Liver (tissue), 9 donors: ENCODE results near the gene COX5A. TPM values are rescaled to one million over a fixed set of nuclear protein-coding genes. Genes with fewer than 3 reads are reported as not detected.
A peak's percentile ranks its signal among the peaks of the same experiment; 100 is the strongest.

Experiments used
- DNase-seq: peaks from one replicate; pipeline ENCODE4 v3.0.0-alpha.2; 2017; ENCODE audit warnings: low spot score
- H3K27ac ChIP-seq, 2 donors: one replicate each; pipeline ENCODE4 v1.7.0; 2013; ENCODE audit warnings: inconsistent platforms in 2 of 2, low read length in 2 of 2, control low read depth in 1 of 2, low read depth in 1 of 2, mild to moderate bottlenecking in 1 of 2
- H3K27me3 ChIP-seq, 4 donors: one replicate each; pipeline versions ENCODE4 v1.6.1 to v1.7.0; 2013; ENCODE audit warnings: low read length in 3 of 4, inconsistent platforms in 1 of 4, mild to moderate bottlenecking in 1 of 4, moderate library complexity in 1 of 4; ENCODE audit not compliant: control insufficient read depth in 4 of 4, insufficient read depth in 4 of 4
- H3K36me3 ChIP-seq, 4 donors: one replicate each; pipeline versions ENCODE4 v1.6.1 to v1.7.0; 2013; ENCODE audit warnings: low read length in 3 of 4, mild to moderate bottlenecking in 3 of 4, low read depth in 1 of 4, moderate library complexity in 1 of 4; ENCODE audit not compliant: control insufficient read depth in 4 of 4, insufficient read depth in 3 of 4
- H3K4me1 ChIP-seq, 4 donors: one replicate each; pipeline versions ENCODE4 v1.6.1 to v1.7.0; 2013; ENCODE audit warnings: low read length in 3 of 4, mild to moderate bottlenecking in 3 of 4, moderate library complexity in 1 of 4; ENCODE audit not compliant: control insufficient read depth in 4 of 4, insufficient read depth in 4 of 4
- H3K4me3 ChIP-seq, 3 donors: one replicate each; pipeline versions ENCODE4 v1.6.1 to v1.7.0; 2013; ENCODE audit warnings: low read length in 3 of 3, control low read depth in 1 of 3, low read depth in 1 of 3, mild to moderate bottlenecking in 1 of 3
- H3K9ac ChIP-seq, 2 donors: one replicate each; pipeline ENCODE4 v1.7.0; 2013; ENCODE audit warnings: low read length in 2 of 2, mild to moderate bottlenecking in 2 of 2, moderate library complexity in 2 of 2, control low read depth in 1 of 2, low read depth in 1 of 2
- H3K9me3 ChIP-seq, 4 donors: one replicate each; pipeline versions ENCODE4 v1.6.1 to v1.7.0; 2013; ENCODE audit warnings: low read length in 3 of 4; ENCODE audit not compliant: control insufficient read depth in 4 of 4
- ATF3 ChIP-seq: IDR thresholded peaks from 2 replicates; pipeline ENCODE4 v1.6.1; 2016; ENCODE audit warnings: antibody characterized with exemption
- CTCF ChIP-seq: fragments of 150-350 bp; IDR thresholded peaks from 2 replicates; pipeline ENCODE4 v1.5.1; 2017; ENCODE audit warnings: improper control_type of control experiment, low read depth, low read length; ENCODE audit not compliant: missing input control
- GABPA ChIP-seq, 2 donors: IDR thresholded peaks in 1 of 2; conservative IDR thresholded peaks in 1 of 2; 2 replicates each; pipeline ENCODE4 v1.6.1; 2016; ENCODE audit warnings: antibody characterized with exemption in 2 of 2, mild to moderate bottlenecking in 1 of 2, moderate library complexity in 1 of 2
- HNF4G ChIP-seq: IDR thresholded peaks from 2 replicates; pipeline ENCODE4 v1.6.1; 2016; ENCODE audit warnings: antibody characterized with exemption
- JUND ChIP-seq, 2 donors: IDR thresholded peaks; 2 replicates each; pipeline ENCODE4 v1.6.1; 2016; ENCODE audit warnings: antibody characterized with exemption in 2 of 2
- NR2F2 ChIP-seq: IDR thresholded peaks from 2 replicates; pipeline ENCODE4 v1.6.1; 2016; ENCODE audit warnings: antibody characterized with exemption
- REST ChIP-seq: IDR thresholded peaks from 2 replicates; pipeline ENCODE4 v1.6.1; 2016; ENCODE audit warnings: antibody characterized with exemption, mild to moderate bottlenecking
- SP1 ChIP-seq: IDR thresholded peaks from 2 replicates; pipeline ENCODE4 v1.6.1; 2018; ENCODE audit warnings: antibody characterized with exemption, mild to moderate bottlenecking
- TAF1 ChIP-seq: conservative IDR thresholded peaks from 2 replicates; pipeline ENCODE4 v1.6.1; 2016; ENCODE audit warnings: antibody characterized with exemption, mild to moderate bottlenecking
- YY1 ChIP-seq: IDR thresholded peaks from 2 replicates; pipeline ENCODE4 v1.6.1; 2016; ENCODE audit warnings: antibody characterized with exemption, mild to moderate bottlenecking
- WGBS: extraction: QIAGEN DNeasy Blood & Tissue Kit; methylation state at CpG from one replicate; pipeline ENCODE4 v1.1.7; 2013; 5-methylcytosine and 5-hydroxymethylcytosine counted together
- polyA plus RNA-seq, 2 donors: library from polyadenylated mRNA; stranded (reverse) in 1 of 2; unstranded in 1 of 2; fragments of 200-250 nt in 1 of 2; fragments of >200 nt in 1 of 2; fragmentation: Nextera tagmentation in 1 of 2; extraction: Ambion mirVana in 1 of 2; gene quantifications; one replicate each; pipeline versions ENCODE4 v1.2.1 to v1.2.3, GENCODE V29; 2013 to 2015
- total RNA-seq, 2 donors: library from RNA; depleted of rRNA; stranded (reverse); fragments of >200 nt; gene quantifications; one replicate each; pipeline ENCODE4 v1.2.3, GENCODE V29; 2014
- donor health status: healthy.
- donor health status: healthy.
- donor health status: healthy.
- donor health status: healthy.
- donor health status: healthy.

The COX5A gene
- total and polyA plus RNA-seq, 4 donors, result 47.9 to 374 (median 190) TPM

- H3K36me3 ChIP-seq, result no peaks in the 10 kb centered on the region
- peaks cover 17 to 28% (median 23%) of the 10 kb centered on the region in 4 donors for H3K4me1 ChIP-seq
- peak; percentile 71 for DNase-seq
- 1% methylated on average over 83 of the region's 83 CpGs for WGBS
- no peaks in the 10 kb centered on the region for H3K9me3 ChIP-seq
- peak within 1 kb of the TSS; percentile 68 to 69 for H3K27ac ChIP-seq
- TF ChIP-seq JUND (IDR thresholded peaks at IDR 0.05) (no peak), REST (no peak), NR2F2 (no peak), GABPA (IDR thresholded peaks at IDR 0.05 in 1 of 2, conservative IDR thresholded peaks at IDR 0.05 in 1 of 2) (no peak)
- H3K4me3 ChIP-seq, result peak within 1 kb of the TSS; percentile 59 to 65 (median 62)
- H3K9ac ChIP-seq, result peak within 1 kb of the TSS; percentile 39 to 60
- peaks cover 0 to 7% (median 4%) of the 10 kb centered on the region in 4 donors for H3K27me3 ChIP-seq
Observed at GRCh38 chr15:74956648-74957475, 19.0 kb upstream of the COX5A start, which contains the start of gene RPP25. RPP25 (minus strand) TSS chr15:74956772; CDS start chr15:74956583, 189 bp downstream.

- H3K4me3 ChIP-seq, result peak overlapping the region; percentile 54 to 65 (median 62)
- H3K9me3 ChIP-seq, result no peaks in the 10 kb centered on the region
- peak; percentile 64 for DNase-seq
- H3K27me3 ChIP-seq, result peaks cover 0 to 7% (median 4%) of the 10 kb centered on the region in 4 donors
- peaks cover 17 to 28% (median 23%) of the 10 kb centered on the region in 4 donors for H3K4me1 ChIP-seq
- peak overlapping the region; percentile 68 to 69 for H3K27ac ChIP-seq
- H3K9ac ChIP-seq, result peak overlapping the region in 1 of 2 donors; percentile 60
- H3K36me3 ChIP-seq, result no peaks in the 10 kb centered on the region
- TF ChIP-seq NR2F2, result no peak
- no peak for TF ChIP-seq GABPA (IDR thresholded peaks at IDR 0.05 in 1 of 2, conservative IDR thresholded peaks at IDR 0.05 in 1 of 2)
- peak; percentile 14 for TF ChIP-seq CTCF
- TF ChIP-seq SP1, result no peak
- 14% methylated on average over 88 of the region's 88 CpGs for WGBS
Observed at GRCh38 chr15:74955796-74956647, 18.1 kb upstream of the COX5A start.

- TF ChIP-seq HNF4G (no peak), NR2F2 (no peak), ATF3 (no peak), TAF1 (no peak), YY1 (no peak)
- Histone ChIP-seq H3K4me3 (peak overlapping the region in 2 of 3 donors; percentile 2 to 65), H3K9ac (peak overlapping the region in 1 of 2 donors; percentile 38), H3K27ac (peak overlapping the region; percentile 19), H3K36me3 (no peaks in the 10 kb centered on the region), H3K9me3 (no peaks in the 10 kb centered on the region), H3K4me1 (peaks cover 17 to 31% (median 23%) of the 10 kb centered on the region in 4 donors), H3K27me3 (peaks cover 0 to 7% (median 4%) of the 10 kb centered on the region in 4 donors)
- no peak for DNase-seq
- 73% methylated on average over 8 of the region's 8 CpGs for WGBS
Observed at GRCh38 chr15:74955017-74955416, 17.1 kb upstream of the COX5A start.
